ENCODE measurements around the gene DNAL1.
"Not testable (repeated sequence)": the region's sequence is repeated elsewhere in the genome, so short reads cannot be mapped to it uniquely, and the experiment has no call there.

The DNAL1 gene

DNA sequence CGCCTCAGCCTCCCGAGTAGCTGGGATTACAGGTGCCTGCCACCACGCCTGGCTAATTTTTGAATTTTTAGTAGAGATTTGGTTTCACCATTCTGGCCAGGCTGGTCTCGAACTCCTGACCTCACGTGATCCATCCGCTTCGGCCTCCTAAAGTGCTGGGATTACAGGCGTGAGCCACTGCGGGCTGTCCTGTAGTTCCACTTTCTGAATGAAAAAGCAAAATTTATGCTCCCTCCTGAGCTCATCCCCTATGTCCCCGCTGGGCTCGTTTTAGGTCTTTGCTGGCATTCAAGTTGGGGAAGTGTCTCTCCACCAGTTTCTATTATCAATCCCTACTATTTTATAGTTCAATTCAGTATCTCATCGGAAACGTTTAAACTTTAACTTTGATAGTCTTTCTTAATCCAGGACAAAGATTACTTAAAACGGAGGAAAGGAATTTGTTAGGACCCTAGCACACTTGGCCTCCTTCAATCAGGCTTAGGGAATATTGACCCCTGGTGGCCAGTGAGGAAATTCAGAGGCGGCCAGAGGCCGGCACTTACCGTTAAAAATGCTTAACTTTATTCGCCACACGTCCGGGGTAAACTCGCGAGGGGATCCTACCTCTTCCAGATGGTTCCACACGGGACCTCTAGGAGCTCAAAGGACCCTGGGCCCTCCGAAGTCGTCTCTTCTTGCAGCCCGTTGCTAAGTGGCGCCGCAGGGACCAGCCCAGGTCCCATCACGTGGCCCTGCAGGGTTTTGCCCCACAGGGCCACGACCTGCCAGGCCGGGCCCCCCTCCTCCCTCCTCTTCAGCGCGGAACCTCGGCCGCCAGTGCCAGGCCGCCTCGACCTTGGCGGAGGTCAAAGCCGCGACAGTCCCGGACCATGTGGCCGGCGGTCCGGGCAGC lies 11.4 kb upstream of the DNAL1 start:
- Histone ChIP-seq H3K4me3 (ENCODE audit: low read depth in 1 of 2, low read length in 2 of 2) (no peak overlapping the region), H3K27ac (ENCODE audit: low read length) (no peak overlapping the region), H3K4me1 (ENCODE audit: insufficient read depth, low read length) (no peaks in the 10 kb centered on the region), H3K27me3 (ENCODE audit: insufficient read depth, low read length, poor library complexity) (peaks cover 4% of the 10 kb centered on the region), H3K4me2 (ENCODE audit: insufficient read depth, low read length) (no peak overlapping the region), H3K9ac (ENCODE audit: low read depth, low read length) (no peak overlapping the region), H4K20me1 (ENCODE audit: insufficient read depth, low read length) (no peaks in the 10 kb centered on the region), H2AFZ (ENCODE audit: low read depth, low read length) (no peak overlapping the region), H3K79me2 (ENCODE audit: insufficient read depth, low read length) (no peaks in the 10 kb centered on the region), H3K9me3 (ENCODE audit: insufficient read depth, low read length, severe bottlenecking) (no peaks in the 10 kb centered on the region), H3K36me3 (ENCODE audit: insufficient read depth, low read length) (no peaks in the 10 kb centered on the region)
- DNase-seq: peak; percentile 9
- ATAC-seq (ENCODE audit: insufficient read depth, low read depth): no peak
- TF ChIP-seq EZH2 (IDR thresholded peaks at IDR 0.05; ENCODE audit: borderline replicate concordance, low read depth, low read length, severe bottlenecking): no peak
- TF ChIP-seq, protein P1, sequence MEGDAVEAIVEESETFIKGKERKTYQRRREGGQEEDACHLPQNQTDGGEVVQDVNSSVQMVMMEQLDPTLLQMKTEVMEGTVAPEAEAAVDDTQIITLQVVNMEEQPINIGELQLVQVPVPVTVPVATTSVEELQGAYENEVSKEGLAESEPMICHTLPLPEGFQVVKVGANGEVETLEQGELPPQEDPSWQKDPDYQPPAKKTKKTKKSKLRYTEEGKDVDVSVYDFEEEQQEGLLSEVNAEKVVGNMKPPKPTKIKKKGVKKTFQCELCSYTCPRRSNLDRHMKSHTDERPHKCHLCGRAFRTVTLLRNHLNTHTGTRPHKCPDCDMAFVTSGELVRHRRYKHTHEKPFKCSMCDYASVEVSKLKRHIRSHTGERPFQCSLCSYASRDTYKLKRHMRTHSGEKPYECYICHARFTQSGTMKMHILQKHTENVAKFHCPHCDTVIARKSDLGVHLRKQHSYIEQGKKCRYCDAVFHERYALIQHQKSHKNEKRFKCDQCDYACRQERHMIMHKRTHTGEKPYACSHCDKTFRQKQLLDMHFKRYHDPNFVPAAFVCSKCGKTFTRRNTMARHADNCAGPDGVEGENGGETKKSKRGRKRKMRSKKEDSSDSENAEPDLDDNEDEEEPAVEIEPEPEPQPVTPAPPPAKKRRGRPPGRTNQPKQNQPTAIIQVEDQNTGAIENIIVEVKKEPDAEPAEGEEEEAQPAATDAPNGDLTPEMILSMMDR (IDR thresholded peaks at IDR 0.05; ENCODE audit: borderline replicate concordance, extremely low read depth, low read length, poor library complexity, severe bottlenecking): peak; percentile 56

DNA sequence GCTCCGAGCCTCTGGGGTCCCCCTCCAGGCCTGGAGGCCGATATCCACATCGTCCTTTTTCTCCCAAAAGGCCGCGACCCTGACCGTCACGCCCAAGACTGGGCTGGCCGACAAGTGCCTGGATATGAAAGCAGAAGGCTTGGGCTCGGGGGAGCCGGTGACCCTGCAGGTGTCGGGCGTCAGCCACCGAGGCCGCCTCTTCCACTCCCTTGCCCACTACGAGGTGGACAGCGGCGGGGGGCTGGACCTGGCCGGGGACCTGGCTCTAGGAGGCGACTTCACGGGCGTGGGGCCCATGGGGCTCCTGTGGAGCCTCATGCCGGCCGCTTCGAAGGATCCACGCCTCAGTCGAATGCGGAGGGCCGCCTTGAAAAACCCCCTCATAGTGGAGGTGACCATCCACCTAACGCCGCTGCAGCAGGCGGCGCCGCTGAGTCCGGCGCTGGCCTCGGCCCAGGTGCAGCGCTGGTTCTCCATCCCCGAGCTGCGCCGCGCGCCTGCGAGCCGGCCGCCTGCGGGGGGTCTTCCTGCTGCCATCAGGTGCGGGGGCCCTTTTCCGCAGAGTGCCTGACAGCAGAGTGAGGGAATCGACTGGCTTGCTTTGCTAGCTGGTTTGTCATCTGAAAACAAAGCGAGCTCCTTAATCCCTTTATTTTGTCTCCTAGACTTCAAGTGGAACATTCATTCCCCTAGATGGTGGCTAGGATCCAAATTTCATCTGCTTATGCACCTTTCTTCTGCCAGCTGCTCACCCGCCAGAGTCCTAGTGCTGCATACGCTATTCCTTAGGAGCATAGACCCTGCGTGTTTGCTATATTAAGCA lies 10.6 kb upstream of the DNAL1 start:
- DNase-seq: no peak
- no peak overlapping the region for H3K27ac ChIP-seq (ENCODE audit: low read length)
- H3K4me3 ChIP-seq (ENCODE audit: low read depth in 1 of 2, low read length in 2 of 2): no peak overlapping the region
- H3K79me2 ChIP-seq (ENCODE audit: insufficient read depth, low read length): no peaks in the 10 kb centered on the region
- TF ChIP-seq, protein P1 (IDR thresholded peaks at IDR 0.05; ENCODE audit: borderline replicate concordance, extremely low read depth, low read length, poor library complexity, severe bottlenecking): no peak
- no peak for TF ChIP-seq EZH2 (IDR thresholded peaks at IDR 0.05; ENCODE audit: borderline replicate concordance, low read depth, low read length, severe bottlenecking)
- H3K4me2 ChIP-seq (ENCODE audit: insufficient read depth, low read length): no peak overlapping the region
- H3K9ac ChIP-seq (ENCODE audit: low read depth, low read length): no peak overlapping the region
- no peak for ATAC-seq (ENCODE audit: insufficient read depth, low read depth)
- no peaks in the 10 kb centered on the region for H3K4me1 ChIP-seq (ENCODE audit: insufficient read depth, low read length)
- no peaks in the 10 kb centered on the region for H4K20me1 ChIP-seq (ENCODE audit: insufficient read depth, low read length)
- no peaks in the 10 kb centered on the region for H3K36me3 ChIP-seq (ENCODE audit: insufficient read depth, low read length)
- no peaks in the 10 kb centered on the region for H3K9me3 ChIP-seq (ENCODE audit: insufficient read depth, low read length, severe bottlenecking)
- peaks cover 4% of the 10 kb centered on the region for H3K27me3 ChIP-seq (ENCODE audit: insufficient read depth, low read length, poor library complexity)
- H2AFZ ChIP-seq (ENCODE audit: low read depth, low read length): no peak overlapping the region

DNA sequence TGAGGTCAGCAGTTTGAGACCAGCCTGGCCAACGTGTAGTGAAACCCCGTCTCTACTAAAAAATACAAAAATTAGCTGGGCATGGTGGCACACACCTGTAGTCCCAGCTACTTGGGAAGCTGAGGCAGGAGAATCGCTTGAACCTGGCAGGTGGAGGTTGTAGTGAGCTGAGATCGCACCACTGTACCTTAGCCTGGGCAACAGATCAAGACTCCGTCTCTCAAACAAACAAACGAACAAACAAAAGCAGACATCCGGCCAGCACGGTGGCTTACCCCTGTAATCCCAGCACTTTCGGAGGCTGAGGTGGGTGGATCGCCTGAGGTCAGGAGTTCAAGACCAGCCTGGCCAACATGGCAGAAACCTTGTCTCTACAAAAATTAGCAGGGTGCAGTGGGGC lies 8.4 kb upstream of the DNAL1 start:
- DNase-seq; H3K27ac ChIP-seq (ENCODE audit: low read length); H3K27me3 ChIP-seq (ENCODE audit: insufficient read depth, low read length, poor library complexity); H3K79me2 ChIP-seq (ENCODE audit: insufficient read depth, low read length); H3K9me3 ChIP-seq (ENCODE audit: insufficient read depth, low read length, severe bottlenecking); H2AFZ ChIP-seq (ENCODE audit: low read depth, low read length); H3K4me1 ChIP-seq (ENCODE audit: insufficient read depth, low read length); H3K36me3 ChIP-seq (ENCODE audit: insufficient read depth, low read length); H3K4me2 ChIP-seq (ENCODE audit: insufficient read depth, low read length); H3K4me3 ChIP-seq (ENCODE audit: low read depth in 1 of 2, low read length in 2 of 2); ATAC-seq (ENCODE audit: insufficient read depth, low read depth); H3K9ac ChIP-seq (ENCODE audit: low read depth, low read length); H4K20me1 ChIP-seq (ENCODE audit: insufficient read depth, low read length): not testable (repeated sequence)

DNA sequence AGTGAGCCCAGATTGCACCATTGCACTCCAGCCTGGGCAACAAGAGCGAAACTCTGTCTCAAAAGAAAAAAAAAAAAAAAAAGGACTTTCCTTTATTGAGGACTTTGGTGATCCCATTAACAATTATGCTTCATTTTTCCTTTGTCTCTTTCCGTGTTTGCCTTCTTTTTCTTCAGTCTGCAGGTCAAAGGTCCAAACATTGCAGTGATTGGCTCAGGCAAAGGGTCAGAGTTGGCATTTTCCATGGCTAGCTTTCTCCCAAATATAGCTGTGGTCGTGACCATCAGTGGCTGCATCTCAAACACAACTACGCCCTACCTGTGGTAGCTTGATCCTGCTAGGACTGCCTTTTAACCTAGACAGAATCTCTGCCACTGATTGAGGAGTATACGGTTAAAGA lies 7.0 kb upstream of the DNAL1 start:
- Histone ChIP-seq H3K27ac (ENCODE audit: low read length) (no peak overlapping the region), H3K4me1 (ENCODE audit: insufficient read depth, low read length) (no peaks in the 10 kb centered on the region), H3K36me3 (ENCODE audit: insufficient read depth, low read length) (no peaks in the 10 kb centered on the region), H3K4me3 (ENCODE audit: low read depth in 1 of 2, low read length in 2 of 2) (no peak overlapping the region), H3K9me3 (ENCODE audit: insufficient read depth, low read length, severe bottlenecking) (no peaks in the 10 kb centered on the region), H4K20me1 (ENCODE audit: insufficient read depth, low read length) (no peaks in the 10 kb centered on the region), H2AFZ (ENCODE audit: low read depth, low read length) (no peak overlapping the region), H3K9ac (ENCODE audit: low read depth, low read length) (no peak overlapping the region), H3K4me2 (ENCODE audit: insufficient read depth, low read length) (no peak overlapping the region), H3K79me2 (ENCODE audit: insufficient read depth, low read length) (no peaks in the 10 kb centered on the region), H3K27me3 (ENCODE audit: insufficient read depth, low read length, poor library complexity) (peaks cover 4% of the 10 kb centered on the region)
- TF ChIP-seq, protein P1 (IDR thresholded peaks at IDR 0.05; ENCODE audit: borderline replicate concordance, extremely low read depth, low read length, poor library complexity, severe bottlenecking): no peak
- no peak for TF ChIP-seq EZH2 (IDR thresholded peaks at IDR 0.05; ENCODE audit: borderline replicate concordance, low read depth, low read length, severe bottlenecking)
- DNase-seq (no peak), ATAC-seq (ENCODE audit: insufficient read depth, low read depth) (no peak)
